BJ (cell line): ENCODE results near the gene MAN1B1. TPM values are rescaled to one million over a fixed set of nuclear protein-coding genes. Genes with fewer than 3 reads are reported as not detected.

ENCODE experiments used
- CTCF ChIA-PET: fragments of 350-600 bp; formaldehyde crosslinking; extraction: SDS; loops from one replicate; lab custom pipeline; 2021; ENCODE audit warnings: antibody characterized with exemption, inconsistent platforms; lab: Yijun Ruan, JAX
- POLR2A ChIA-PET: fragments of 300-600 bp; sonication (Branson Sonifier 250); formaldehyde crosslinking; extraction: SDS; loops from one replicate; lab custom pipeline; 2021; ENCODE audit warnings: antibody characterized with exemption; lab: Charles Lee
- DNase-seq: peaks from one replicate; pipeline ENCODE4 v3.0.0-alpha.2; 2011; ENCODE audit warnings: low read depth
- H3K27me3 ChIP-seq: 2 replicates; pipeline ENCODE4 v1.6.0; 2011; ENCODE audit warnings: low read length; ENCODE audit not compliant: control insufficient read depth, insufficient read depth
- H3K36me3 ChIP-seq: 2 replicates; pipeline ENCODE4 v1.5.1; 2011; ENCODE audit warnings: low read length; ENCODE audit not compliant: control insufficient read depth, insufficient read depth
- H3K4me3 ChIP-seq: 2 replicates; pipeline ENCODE4 v1.5.1; 2011; ENCODE audit warnings: low read depth, mild to moderate bottlenecking, control low read depth, low read length
- CTCF ChIP-seq: IDR thresholded peaks from 2 replicates; pipeline ENCODE4 v1.5.1; 2011; ENCODE audit warnings: low read depth, mild to moderate bottlenecking, control low read depth, inconsistent platforms, low read length, moderate library complexity; ENCODE audit not compliant: insufficient read depth
- polyA plus RNA-seq: library from polyadenylated mRNA; depleted of rRNA; stranded (reverse); fragments of >200 nt; gene quantifications from 2 replicates; pipeline ENCODE4 v1.2.3, GENCODE V29; 2011

MAN1B1 gene
- polyA plus RNA-seq, 1 experiment: 80.0 TPM

- TF ChIP-seq CTCF: no peak
- DNase-seq: no peak
- POLR2A ChIA-PET: no interaction called here
- Histone ChIP-seq H3K4me3 (no peak overlapping the region), H3K36me3 (peaks cover 54% of the 10 kb centered on the region), H3K27me3 (no peaks in the 10 kb centered on the region)
- CTCF ChIA-PET: interaction anchor here (0.6 to 1.3 kb wide), 2 partner anchors 23 to 39 kb away, joined by 4 to 5 read pairs; no protein-coding TSS in a partner anchor
These were observed 20.0 kb downstream of the MAN1B1 start for GRCh38 chr9:137106662-137107250.

GRCh38 chr9:137107312-137107921 is 20.6 kb downstream of the MAN1B1 start:
- no peak overlapping the region for H3K4me3 ChIP-seq
- DNase-seq: no peak
- POLR2A ChIA-PET: no interaction called here
- CTCF ChIA-PET: interaction anchor here (0.6 kb wide), 1 partner anchor 24 kb away, joined by 4 read pairs; no protein-coding TSS in a partner anchor
- no peak for TF ChIP-seq CTCF
- no peaks in the 10 kb centered on the region for H3K27me3 ChIP-seq
- H3K36me3 ChIP-seq: peaks cover 50% of the 10 kb centered on the region

- H3K4me3 ChIP-seq: no peak overlapping the region
- ChIA-PET POLR2A (no interaction called here), CTCF (no interaction called here)
These were observed 21.2 kb downstream of the MAN1B1 start for GRCh38 chr9:137107982-137108381.

GRCh38 chr9:137108608-137109249 is 21.9 kb downstream of the MAN1B1 start:
- H3K36me3 ChIP-seq: peaks cover 41% of the 10 kb centered on the region
- H3K27me3 ChIP-seq: no peaks in the 10 kb centered on the region
- ChIA-PET POLR2A (no interaction called here), CTCF (interaction anchor here (0.9 kb wide), 1 partner anchor 321 kb away, joined by 4 read pairs; no protein-coding TSS in a partner anchor)
- H3K4me3 ChIP-seq: no peak overlapping the region
- no peak for TF ChIP-seq CTCF
- DNase-seq: no peak

More at GRCh38 chr9:137107982-137108381, 21.2 kb downstream of the MAN1B1 start:
- Histone ChIP-seq H3K27me3 (no peaks in the 10 kb centered on the region), H3K36me3 (peaks cover 48% of the 10 kb centered on the region)
- no peak for TF ChIP-seq CTCF
- no peak for DNase-seq
